ENCODE measurements around the gene LSM3. TPM values are rescaled to one million over a fixed set of nuclear protein-coding genes. Genes with fewer than 3 reads are reported as not detected.

Gene LSM3
- total RNA-seq, 1 experiment from 2014 or later, result 11.9 TPM

- intact Hi-C loops (cut with micrococcal nuclease; ENCODE audit: unreplicated experiment) (no loop called here), in situ Hi-C loops (cut with HindIII; ENCODE audit: low pct_unique_long_range_greater_than_20kb, low sequenced_read_pairs) (no loop called here)
- ChIA-PET CTCF (no interaction called here), POLR2A (no interaction called here)
- Histone ChIP-seq H3K4me1 (ENCODE audit: control insufficient read depth, insufficient read depth, low read length) (peaks cover 27% of the 10 kb centered on the region), H3K27me3 (ENCODE audit: control insufficient read depth, insufficient read depth, low read length) (no peaks in the 10 kb centered on the region), H3K4me3 (ENCODE audit: low read depth in 2 of 2, low read length in 2 of 2) (no peak overlapping the region), H3K9me3 (ENCODE audit: control insufficient read depth, insufficient read depth, low read depth, low read length) (no peaks in the 10 kb centered on the region), H3K36me3 (ENCODE audit: control insufficient read depth, insufficient read depth, low read length) (no peaks in the 10 kb centered on the region; the same call in 1 of the 2 replicates), H3K27ac (ENCODE audit: low read length) (peak overlapping the region; percentile 29)
- ATAC-seq (peak; percentile 42; the same call in 1 of the 2 replicates), DNase-seq (ENCODE audit: low read depth, low spot score) (no peak)
- BruUV-seq (replicated peaks), result no TSS peak
- TF ChIP-seq POLR2AphosphoS5 (IDR thresholded peaks at IDR 0.05; ENCODE audit: low read depth, low read length) (0 out of 2 replicates have a peak, but pooled peaks have one; percentile 3), CTCF (IDR thresholded peaks at IDR 0.05) (no peak)
Measured at GRCh38 chr3:14143271-14144225, 35.1 kb upstream of the LSM3 start.

GRCh38 chr3:14144423-14145075, 34.1 kb upstream of the LSM3 start:
- intact Hi-C loops (cut with micrococcal nuclease; ENCODE audit: unreplicated experiment), result no loop called here
- POLR2A ChIA-PET, result interaction anchor here (0.7 to 1.4 kb wide), 2 partner anchors 34 to 1213 kb away, joined by 3 to 4 read pairs; partner anchors contain the start of genes LSM3 and XPC
- no TSS peak for BruUV-seq (replicated peaks)
- DNase-seq (ENCODE audit: low read depth, low spot score) (peak; percentile 52), ATAC-seq (peak; percentile 88)
- H3K4me3 ChIP-seq (ENCODE audit: low read depth in 2 of 2, low read length in 2 of 2), result peak overlapping the region in 1 of 2 experiments; percentile 1; a peak in 1 of 4 replicates
- no peaks in the 10 kb centered on the region for H3K9me3 ChIP-seq (ENCODE audit: control insufficient read depth, insufficient read depth, low read depth, low read length)
- CTCF ChIA-PET, result no interaction called here
- H3K27ac ChIP-seq (ENCODE audit: low read length), result peak overlapping the region; percentile 44
- in situ Hi-C loops (cut with HindIII; ENCODE audit: low pct_unique_long_range_greater_than_20kb, low sequenced_read_pairs), result no loop called here
- no peak for TF ChIP-seq REST (IDR thresholded peaks at IDR 0.05; ENCODE audit: insufficient read depth in 1 of 2, low read depth in 2 of 2, low read length in 1 of 2)
- 0 out of 2 replicates have a peak, but pooled peaks have one; percentile 29 for TF ChIP-seq POLR2AphosphoS5 (IDR thresholded peaks at IDR 0.05; ENCODE audit: low read depth, low read length)
- TF ChIP-seq TCF7L2 (IDR thresholded peaks at IDR 0.05; ENCODE audit: low read depth, low read length), result peak; percentile 84
- H3K27me3 ChIP-seq (ENCODE audit: control insufficient read depth, insufficient read depth, low read length), result no peaks in the 10 kb centered on the region
- peaks cover 27% of the 10 kb centered on the region for H3K4me1 ChIP-seq (ENCODE audit: control insufficient read depth, insufficient read depth, low read length)
- no peaks in the 10 kb centered on the region; the same call in 1 of the 2 replicates for H3K36me3 ChIP-seq (ENCODE audit: control insufficient read depth, insufficient read depth, low read length)
